Thyroid gland (tissue), 4 donors: ENCODE results near the gene XRCC5. TPM values are rescaled to one million over a fixed set of nuclear protein-coding genes. Genes with fewer than 3 reads are reported as not detected.

Source experiments
- DNase-seq, 2 donors: peaks; one replicate each; pipeline ENCODE4 v3.0.0-alpha.2; 2019
- H3K27ac ChIP-seq, 3 donors: fragments of 200-600 bp; sonication (generic); 1 replicate in 2 of 3; 2 replicates in 1 of 3; pipeline ENCODE4 v1.5.1; 2016 to 2019; ENCODE audit warnings: mild to moderate bottlenecking in 1 of 3, moderate library complexity in 1 of 3
- H3K27me3 ChIP-seq: fragments of 200-600 bp; sonication (generic); one replicate; pipeline ENCODE4 v1.5.1; 2019
- H3K36me3 ChIP-seq, 2 donors: fragments of 200-600 bp; sonication (generic); one replicate each; pipeline ENCODE4 v1.5.1; 2016 to 2019
- H3K4me1 ChIP-seq, 2 donors: fragments of 200-600 bp; sonication (generic); one replicate each; pipeline ENCODE4 v1.5.1; 2017 to 2019
- H3K4me3 ChIP-seq, 3 donors: fragments of 200-600 bp; sonication (generic); replicated peaks in 1 of 3; 1 replicate in 2 of 3; 2 replicates in 1 of 3; pipeline ENCODE4 v1.5.1; 2016; ENCODE audit warnings: mild to moderate bottlenecking in 1 of 3
- H3K9me3 ChIP-seq: fragments of 200-600 bp; sonication (generic); one replicate; pipeline ENCODE4 v1.5.1; 2017
- CTCF ChIP-seq, 6 experiments: fragments of 200-600 bp in 3 of 6; fragments of 450-650 bp in 3 of 6; sonication (generic) in 3 of 6; IDR thresholded peaks; one replicate each; pipeline ENCODE4 v1.5.1; 2016 to 2019; ENCODE audit warnings: antibody characterized with exemption in 6 of 6, mild to moderate bottlenecking in 2 of 6, inconsistent platforms in 1 of 6, moderate library complexity in 1 of 6
- POLR2A ChIP-seq, 2 donors: fragments of 450-650 bp; IDR thresholded peaks; one replicate each; pipeline ENCODE4 v1.6.1; 2017; ENCODE audit warnings: antibody characterized with exemption in 2 of 2, mild to moderate bottlenecking in 2 of 2, moderate library complexity in 1 of 2
- WGBS, 2 donors: methylation state at CpG; one replicate each; pipeline ENCODE4 v1.1.5; 2017; 5-methylcytosine and 5-hydroxymethylcytosine counted together
- intact Hi-C: fragments of 100-400 bp; cut with DNase I; formaldehyde crosslinking; loops from one replicate; pipeline ENCODE4 v1.15.1; 2023
- total RNA-seq, 4 donors: library from RNA; depleted of rRNA; stranded (reverse); fragments of >200 nt; gene quantifications; one replicate each; pipeline ENCODE4 v1.2.3, GENCODE V29; 2016

Gene XRCC5
- total RNA-seq, 4 donors from 2014 or later = 185 to 240 (median 216) TPM

GRCh38 chr2:216117561-216118340, 8.6 kb downstream of the XRCC5 start:
- DNase-seq = no peak
- H3K27ac ChIP-seq = no peak overlapping the region
- 88 to 90% methylated on average over 4 of the region's 4 CpGs for WGBS, 2 donors
- no peaks in the 10 kb centered on the region for H3K27me3 ChIP-seq
- H3K36me3 ChIP-seq = peaks cover 42% of the 10 kb centered on the region in 2 donors
- TF ChIP-seq POLR2A (IDR thresholded peaks at IDR 0.05) (no peak), CTCF (IDR thresholded peaks at IDR 0.05) (no peak)
- no peak overlapping the region for H3K4me3 ChIP-seq
- intact Hi-C loops = no loop called here
- peaks cover 17 to 19% of the 10 kb centered on the region in 2 donors for H3K4me1 ChIP-seq
- no peaks in the 10 kb centered on the region for H3K9me3 ChIP-seq

GRCh38 chr2:216118474-216118873, 9.3 kb downstream of the XRCC5 start:
- 88 to 100% methylated on average over 1 of the region's 1 CpG for WGBS, 2 donors
- H3K9me3 ChIP-seq = no peaks in the 10 kb centered on the region
- peaks cover 17 to 19% of the 10 kb centered on the region in 2 donors for H3K4me1 ChIP-seq
- no peak for DNase-seq
- H3K27me3 ChIP-seq = no peaks in the 10 kb centered on the region
- TF ChIP-seq POLR2A (IDR thresholded peaks at IDR 0.05) (no peak), CTCF (IDR thresholded peaks at IDR 0.05) (no peak)
- no peak overlapping the region for H3K27ac ChIP-seq
- H3K36me3 ChIP-seq = peaks cover 40 to 43% of the 10 kb centered on the region in 2 donors
- no peak overlapping the region for H3K4me3 ChIP-seq
- intact Hi-C loops = no loop called here

- no peak overlapping the region for H3K27ac ChIP-seq
- H3K9me3 ChIP-seq = no peaks in the 10 kb centered on the region
- no peak overlapping the region for H3K4me3 ChIP-seq
- peaks cover 43 to 45% of the 10 kb centered on the region in 2 donors for H3K36me3 ChIP-seq
- DNase-seq = no peak
- H3K4me1 ChIP-seq = peaks cover 14 to 17% of the 10 kb centered on the region in 2 donors
- H3K27me3 ChIP-seq = no peaks in the 10 kb centered on the region
- 67 to 70% methylated on average over 2 of the region's 2 CpGs for WGBS, 2 donors
- intact Hi-C loops = no loop called here
- no peak for TF ChIP-seq CTCF (IDR thresholded peaks at IDR 0.05)
- TF ChIP-seq POLR2A (IDR thresholded peaks at IDR 0.05) = no peak
Measured at GRCh38 chr2:216119146-216119545, 10.0 kb downstream of the XRCC5 start.

GRCh38 chr2:216119986-216120385, 10.8 kb downstream of the XRCC5 start:
- intact Hi-C loops = no loop called here
- Histone ChIP-seq H3K9me3 (no peaks in the 10 kb centered on the region), H3K27me3 (no peaks in the 10 kb centered on the region), H3K36me3 (peaks cover 49 to 53% of the 10 kb centered on the region in 2 donors), H3K4me1 (peaks cover 11 to 13% of the 10 kb centered on the region in 2 donors), H3K27ac (no peak overlapping the region), H3K4me3 (no peak overlapping the region)
- DNase-seq = no peak
- 35 to 39% methylated on average over 3 of the region's 3 CpGs for WGBS, 2 donors
- TF ChIP-seq CTCF (IDR thresholded peaks at IDR 0.05) = no peak
- no peak for TF ChIP-seq POLR2A (IDR thresholded peaks at IDR 0.05)

GRCh38 chr2:216121255-216121654, 12.1 kb downstream of the XRCC5 start:
- intact Hi-C loops = no loop called here
- Histone ChIP-seq H3K27ac (no peak overlapping the region), H3K36me3 (peaks cover 61 to 66% of the 10 kb centered on the region in 2 donors), H3K27me3 (no peaks in the 10 kb centered on the region), H3K4me3 (no peak overlapping the region), H3K4me1 (peaks cover 5 to 8% of the 10 kb centered on the region in 2 donors), H3K9me3 (no peaks in the 10 kb centered on the region)
- DNase-seq = no peak
- WGBS, 2 donors = 90 to 97% methylated on average over 3 of the region's 3 CpGs
- no peak for TF ChIP-seq CTCF (IDR thresholded peaks at IDR 0.05)
